NCI-H748 (cell line): ENCODE measurements around the gene SPINK6.

ENCODE experiments used
- DNase-seq: peaks from one replicate; lab custom pipeline; 2025; ENCODE audit not compliant: unreplicated experiment; lab: John Stamatoyannopoulos, UW

The SPINK6 gene

GRCh38 chr5:148221508-148221907, 18.7 kb downstream of the SPINK6 start:
- DNase-seq, result no peak

- DNase-seq, result no peak
These were observed 21.4 kb downstream of the SPINK6 start for GRCh38 chr5:148224117-148224742.

GRCh38 chr5:148228392-148228984, 25.6 kb downstream of the SPINK6 start:
- DNase-seq, result no peak

- DNase-seq, result no peak
These were observed 27.0 kb downstream of the SPINK6 start for GRCh38 chr5:148229840-148230239.

GRCh38 chr5:148230240-148230639, 27.4 kb downstream of the SPINK6 start:
- DNase-seq, result peak; percentile 36

GRCh38 chr5:148237785-148238417, 35.1 kb downstream of the SPINK6 start:
- no peak for DNase-seq

- no peak for DNase-seq
These were observed 35.6 kb downstream of the SPINK6 start, which contains the start of gene MARCOL for GRCh38 chr5:148238418-148238794. MARCOL (plus strand) TSS chr5:148238525; CDS start chr5:148238598, 73 bp downstream.

- no peak for DNase-seq
These were observed 46.1 kb downstream of the SPINK6 start for GRCh38 chr5:148248894-148249293.

- no peak for DNase-seq
These were observed 52.6 kb downstream of the SPINK6 start for GRCh38 chr5:148255456-148255855.

- DNase-seq, result no peak
These were observed 56.4 kb downstream of the SPINK6 start for GRCh38 chr5:148259288-148259687.

- no peak for DNase-seq
These were observed 58.4 kb downstream of the SPINK6 start for GRCh38 chr5:148261221-148261620.
